HepG2 (cell line): ENCODE data around the gene NEURL4. TPM values are rescaled to one million over a fixed set of nuclear protein-coding genes. Genes with fewer than 3 reads are reported as not detected.

Source experiments
- ATAC-seq: fragments of 200-7000 bp; cut with Tn5 transposase; 3 replicates; pipeline ENCODE4 v1.9.1; 2020; ENCODE audit warnings: mild to moderate bottlenecking, moderate library complexity
- BruUV-seq: library from RNA; stranded (reverse); fragments of 400-500 nt; replicated peaks from 2 replicates; lab custom pipeline; 2021; lab: Mats Ljungman, UMichigan
- CTCF ChIA-PET: fragments of 300-600 bp; formaldehyde crosslinking; extraction: SDS; loops from one replicate; lab custom pipeline; 2021; ENCODE audit warnings: low total read pairs, inconsistent platforms, low intra/inter-chr PET ratio; lab: Yijun Ruan, JAX
- POLR2A ChIA-PET: fragments of 350-600 bp; sonication (Branson Sonifier 250); formaldehyde crosslinking; loops from one replicate; lab custom pipeline; 2020; ENCODE audit warnings: antibody characterized with exemption, inconsistent platforms; lab: Yijun Ruan, JAX
- DNase-seq: peaks from one replicate; pipeline ENCODE4 v3.0.0-alpha.2; 2015; ENCODE audit warnings: low spot score
- FAIRE-seq: peaks from 3 replicates; lab custom pipeline; 2011; peaks lifted over from hg19 to GRCh38; lab: Jason Lieb, UNC
- H2AFZ ChIP-seq: one replicate; pipeline ENCODE4 v1.6.1; 2011; ENCODE audit warnings: low read length, inconsistent platforms
- H3K27ac ChIP-seq: fragments of 300-600 bp; 3 replicates; pipeline ENCODE4 v1.8.0; 2011; ENCODE audit warnings: mixed run types, mild to moderate bottlenecking, mixed read lengths, low read length, inconsistent platforms; ENCODE audit not compliant: insufficient read depth; ENCODE audit errors: extremely low read length
- H3K27me3 ChIP-seq, 2 experiments: fragments of 200-600 bp in 1 of 2; 2 replicates in 1 of 2; 3 replicates in 1 of 2; pipeline versions ENCODE4 v1.6.0 to v1.8.0; 2011; ENCODE audit warnings: low read length in 2 of 2, mild to moderate bottlenecking in 2 of 2, moderate library complexity in 2 of 2, inconsistent platforms in 1 of 2; ENCODE audit not compliant: insufficient read depth in 2 of 2, control insufficient read depth in 1 of 2
- H3K36me3 ChIP-seq, 2 experiments: fragments of 200-600 bp in 1 of 2; replicated peaks in 1 of 2; 2 replicates in 1 of 2; 3 replicates in 1 of 2; pipeline versions ENCODE4 v1.5.1 to v1.8.0; 2011; ENCODE audit warnings: low read length in 2 of 2, inconsistent platforms in 1 of 2; ENCODE audit not compliant: insufficient read depth in 2 of 2, control insufficient read depth in 1 of 2
- H3K4me1 ChIP-seq: 2 replicates; pipeline ENCODE4 v1.5.1; 2012; ENCODE audit warnings: low read length, inconsistent platforms; ENCODE audit not compliant: insufficient read depth
- H3K4me2 ChIP-seq: 2 replicates; pipeline ENCODE4 v1.6.0; 2011; ENCODE audit warnings: low read depth, low read length, inconsistent platforms
- H3K4me3 ChIP-seq, 3 experiments: fragments of 200-600 bp in 1 of 3; sonication (generic), shearing (Covaris generic) in 1 of 3; replicated peaks in 1 of 3; 2 replicates each; pipeline ENCODE4 v1.5.1; 2011 to 2016; ENCODE audit warnings: low read length in 3 of 3, inconsistent platforms in 2 of 3, low read depth in 2 of 3, mild to moderate bottlenecking in 2 of 3, control low read depth in 1 of 3, mixed read lengths in 1 of 3; ENCODE audit not compliant: insufficient read depth in 1 of 3
- H3K79me2 ChIP-seq: one replicate; pipeline ENCODE4 v1.6.1; 2011; ENCODE audit warnings: low read length, inconsistent platforms; ENCODE audit not compliant: insufficient read depth
- H3K9ac ChIP-seq: 2 replicates; pipeline ENCODE4 v1.6.0; 2011; ENCODE audit warnings: mild to moderate bottlenecking, low read depth, low read length, inconsistent platforms; ENCODE audit not compliant: insufficient read depth
- H3K9me3 ChIP-seq: 2 replicates; pipeline ENCODE4 v1.5.1; 2012; ENCODE audit warnings: mild to moderate bottlenecking, low read length
- H4K20me1 ChIP-seq: 2 replicates; pipeline ENCODE4 v1.6.0; 2011; ENCODE audit warnings: inconsistent platforms, mild to moderate bottlenecking, low read length, moderate library complexity; ENCODE audit not compliant: insufficient read depth
- HNRNPH1 ChIP-seq: fragments of 200-400 bp; formaldehyde crosslinking; optimal IDR thresholded peaks from 2 replicates; pipeline ENCODE3; 2017; ENCODE audit warnings: mild to moderate bottlenecking, low read depth, low read length
- MZF1 ChIP-seq: sonication (generic); formaldehyde crosslinking; IDR thresholded peaks from 2 replicates; pipeline ENCODE4 v1.8.1; 2023; ENCODE audit warnings: mild to moderate bottlenecking, missing genetic modification reagents, borderline replicate concordance
- POLR2G ChIP-seq: fragments of 200-400 bp; formaldehyde crosslinking; IDR thresholded peaks from 2 replicates; pipeline ENCODE4 v1.6.1; 2018; ENCODE audit warnings: mild to moderate bottlenecking, low read depth, low read length, moderate library complexity
- RAD21 ChIP-seq: fragments of 450-650 bp; formaldehyde crosslinking; IDR thresholded peaks from 2 replicates; pipeline ENCODE4 v1.5.0; 2020; ENCODE audit warnings: mild to moderate bottlenecking
- SMAD1 ChIP-seq: sonication (generic); formaldehyde crosslinking; IDR thresholded peaks from 2 replicates; pipeline ENCODE4 v1.4.0; 2020; ENCODE audit warnings: missing genetic modification reagents, low read depth, mild to moderate bottlenecking, borderline replicate concordance
- SRF ChIP-seq: IDR thresholded peaks from 2 replicates; pipeline ENCODE4 v1.6.1; 2011; ENCODE audit warnings: mild to moderate bottlenecking, low read depth, low read length, moderate library complexity
- STAG1 ChIP-seq: sonication (generic); formaldehyde crosslinking; IDR thresholded peaks from 2 replicates; pipeline ENCODE4 v1.4.0; 2020; ENCODE audit warnings: missing genetic modification reagents
- TAF15 ChIP-seq: fragments of 200-400 bp; formaldehyde crosslinking; IDR thresholded peaks from one replicate; pipeline ENCODE4 v1.6.1; 2018; ENCODE audit warnings: mild to moderate bottlenecking, low read depth, low read length; ENCODE audit not compliant: poor library complexity, severe bottlenecking
- THAP9 ChIP-seq: sonication (generic); formaldehyde crosslinking; IDR thresholded peaks from 2 replicates; pipeline ENCODE4; 2020; ENCODE audit warnings: missing genetic modification reagents, mild to moderate bottlenecking, borderline replicate concordance
- ZBTB25 ChIP-seq: IDR thresholded peaks from 2 replicates; pipeline ENCODE4 v1.6.1; 2018; ENCODE audit warnings: missing genetic modification reagents
- ZNF451 ChIP-seq: sonication (generic); formaldehyde crosslinking; IDR thresholded peaks from 2 replicates; pipeline ENCODE4 v1.5.0; 2020; ENCODE audit warnings: mild to moderate bottlenecking, missing genetic modification reagents
- ZNF572 ChIP-seq: sonication (generic); formaldehyde crosslinking; IDR thresholded peaks from 2 replicates; pipeline ENCODE4 v1.5.1; 2020; ENCODE audit warnings: mild to moderate bottlenecking, missing genetic modification reagents
- WGBS: methylation state at CpG from one replicate; pipeline ENCODE4 v1.1.6; 2017; ENCODE audit warnings: low lambda C conversion rate; 5-methylcytosine and 5-hydroxymethylcytosine counted together
- in situ Hi-C: cut with HindIII; loops from 2 replicates; pipeline ENCODE4 v1.10.0; 2017; ENCODE audit warnings: low pct_unique_long_range_greater_than_20kb; ENCODE audit not compliant: extremely low pct_ligation_motif_present
- intact Hi-C: fragments of 100-400 bp; cut with micrococcal nuclease; formaldehyde crosslinking; loops from one replicate; pipeline ENCODE4 v1.10.0; 2022; ENCODE audit not compliant: unreplicated experiment
- polyA plus RNA-seq, 8 experiments: library from polyadenylated mRNA; depleted of rRNA in 3 of 8; stranded (reverse) in 7 of 8; unstranded in 1 of 8; fragments of >200 nt; fragmentation: Illumina TruSeq in 4 of 8; extraction: Trizol in 4 of 8; gene quantifications; 2 replicates each; pipeline versions ENCODE4 v1.2.1 to v1.2.3, GENCODE V29; 2011 to 2016; ENCODE audit warnings: low read depth in 4 of 8, missing spikeins in 1 of 8, mixed read lengths in 1 of 8; ENCODE audit not compliant: insufficient read depth in 1 of 8
- total RNA-seq, 5 experiments: library from RNA; depleted of rRNA; stranded (reverse); fragments of >200 nt; fragmentation: Illumina TruSeq; extraction: Trizol; gene quantifications; 2 replicates each; pipeline ENCODE4 v1.2.3, GENCODE V29; 2016; ENCODE audit warnings: low read depth in 1 of 5

The NEURL4 gene
- total and polyA plus RNA-seq, 2 of the 13 experiments (the other 11 are each of a cell fraction or from before 2014, with no cell fraction given) = 14.8 to 15.7 TPM

GRCh38 chr17:7324438-7324779 lies 4.7 kb downstream of the NEURL4 start:
- no peaks in the 10 kb centered on the region; a peak in 1 of 5 replicates for H3K27me3 ChIP-seq
- no peaks in the 10 kb centered on the region for H3K9me3 ChIP-seq
- no peak for DNase-seq
- BruUV-seq = no TSS peak
- H3K9ac ChIP-seq = no peak overlapping the region
- ChIA-PET CTCF (interaction anchor here (3.8 kb wide), 1 partner anchor 22 kb away, joined by 41 read pairs; no protein-coding TSS in a partner anchor), POLR2A (no interaction called here)
- intact Hi-C loops = loop anchor here (1.0 kb wide), 1 partner anchor 21 kb away; no protein-coding TSS in a partner anchor
- no peak overlapping the region for H3K4me3 ChIP-seq
- no peak for ATAC-seq
- no peak overlapping the region for H2AFZ ChIP-seq
- no peak overlapping the region for H3K4me2 ChIP-seq
- no peak overlapping the region for H3K27ac ChIP-seq
- peaks cover 12% of the 10 kb centered on the region for H3K79me2 ChIP-seq
- in situ Hi-C loops = no loop called here
- FAIRE-seq = no peak
- TF ChIP-seq ZBTB25 (CRISPR knock-in tag) (no peak), SMAD1 (0 out of 2 replicates have a peak, but pooled peaks have one; percentile 13)
- no peaks in the 10 kb centered on the region for H4K20me1 ChIP-seq
- peaks cover 24 to 58% of the 10 kb centered on the region in 2 experiments for H3K36me3 ChIP-seq
- H3K4me1 ChIP-seq = peaks cover 16% of the 10 kb centered on the region
- 75% methylated on average over 3 of the region's 3 CpGs for WGBS

- intact Hi-C loops = loop anchor here (1.0 kb wide), 1 partner anchor 21 kb away; no protein-coding TSS in a partner anchor
- Histone ChIP-seq H3K4me2 (no peak overlapping the region), H2AFZ (no peak overlapping the region), H3K36me3 (peaks cover 24 to 59% of the 10 kb centered on the region in 2 experiments), H3K79me2 (peaks cover 12% of the 10 kb centered on the region), H3K4me1 (peaks cover 16% of the 10 kb centered on the region), H3K9me3 (no peaks in the 10 kb centered on the region), H3K27me3 (no peaks in the 10 kb centered on the region; a peak in 1 of 5 replicates), H3K27ac (no peak overlapping the region), H3K9ac (no peak overlapping the region), H4K20me1 (no peaks in the 10 kb centered on the region), H3K4me3 (no peak overlapping the region)
- WGBS = 90% methylated on average over 16 of the region's 39 CpGs
- peak; percentile 66 for ATAC-seq
- peak; percentile 26 for FAIRE-seq
- in situ Hi-C loops = no loop called here
- no TSS peak for BruUV-seq
- ChIA-PET POLR2A (no interaction called here), CTCF (interaction anchor here (3.8 kb wide), 1 partner anchor 23 kb away, joined by 41 read pairs; no protein-coding TSS in a partner anchor)
- DNase-seq = no peak
- TF ChIP-seq SRF = no peak
- no peak for TF ChIP-seq TAF15
- no peak for TF ChIP-seq MZF1 (CRISPR knock-in tag)
- no peak for TF ChIP-seq ZNF451 (CRISPR knock-in tag)
- 0 out of 2 replicates have a peak, but pooled peaks have one; percentile 33 for TF ChIP-seq SMAD1
- TF ChIP-seq POLR2G = no peak
- TF ChIP-seq ZNF572 (CRISPR knock-in tag) = no peak
- TF ChIP-seq STAG1 (CRISPR knock-in tag) = peak; percentile 54
- TF ChIP-seq HNRNPH1 = no peak
- TF ChIP-seq THAP9 (CRISPR knock-in tag) = no peak
- TF ChIP-seq RAD21 (CRISPR knock-in tag) = peak; percentile 78
These were observed 5.3 kb downstream of the NEURL4 start for GRCh38 chr17:7323731-7324437.
